Uterine smooth muscle cell (primary cell): Measurements from ENCODE around the gene RBBP4. TPM values are rescaled to one million over a fixed set of nuclear protein-coding genes. Genes with fewer than 3 reads are reported as not detected.

Experiments used
- total RNA-seq: library from RNA; depleted of rRNA; stranded (reverse); fragments of >200 nt; gene quantifications from 2 replicates; pipeline ENCODE4 v1.2.3, GENCODE V29; 2014

The RBBP4 gene
- 104 and 105 TPM in 2 replicates for total RNA-seq

DNA sequence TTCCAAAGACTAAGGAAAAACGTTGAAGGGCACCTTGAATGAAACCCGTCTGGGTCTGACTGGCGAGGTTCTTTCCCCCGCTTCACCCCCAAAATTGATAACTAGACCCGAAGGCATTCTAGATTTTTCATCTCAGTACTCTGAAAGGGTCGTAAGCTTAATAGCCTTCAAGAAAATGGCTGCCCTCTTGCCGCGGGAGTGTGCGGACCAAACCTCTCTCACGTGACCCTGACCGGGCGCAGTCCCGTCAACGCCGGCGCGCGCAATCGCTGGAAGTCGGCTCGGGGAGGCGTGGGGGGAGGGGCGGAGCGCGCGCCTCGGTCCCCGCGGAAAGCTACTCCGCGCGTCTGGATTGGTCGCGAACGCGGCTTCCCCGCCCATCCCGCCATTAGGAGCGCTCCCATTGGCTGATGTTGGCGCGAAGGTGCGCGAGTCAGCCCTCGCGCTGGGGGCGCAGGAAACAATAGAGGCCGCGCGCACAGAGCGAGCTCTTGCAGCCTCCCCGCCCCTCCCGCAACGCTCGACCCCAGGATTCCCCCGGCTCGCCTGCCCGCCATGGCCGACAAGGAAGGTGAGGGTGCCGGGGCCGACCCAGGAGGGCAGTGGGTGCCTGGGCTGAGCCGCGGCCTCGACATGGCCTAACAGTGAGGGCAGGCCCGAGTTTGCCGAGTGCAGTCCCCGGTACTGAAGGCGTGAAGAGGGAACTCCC, at the start of gene RBBP4:
TSS of gene RBBP4 (plus strand) at position 457 of the 709 bp plus-strand sequence. CDS start at position 556, 99 bp downstream.

DNA sequence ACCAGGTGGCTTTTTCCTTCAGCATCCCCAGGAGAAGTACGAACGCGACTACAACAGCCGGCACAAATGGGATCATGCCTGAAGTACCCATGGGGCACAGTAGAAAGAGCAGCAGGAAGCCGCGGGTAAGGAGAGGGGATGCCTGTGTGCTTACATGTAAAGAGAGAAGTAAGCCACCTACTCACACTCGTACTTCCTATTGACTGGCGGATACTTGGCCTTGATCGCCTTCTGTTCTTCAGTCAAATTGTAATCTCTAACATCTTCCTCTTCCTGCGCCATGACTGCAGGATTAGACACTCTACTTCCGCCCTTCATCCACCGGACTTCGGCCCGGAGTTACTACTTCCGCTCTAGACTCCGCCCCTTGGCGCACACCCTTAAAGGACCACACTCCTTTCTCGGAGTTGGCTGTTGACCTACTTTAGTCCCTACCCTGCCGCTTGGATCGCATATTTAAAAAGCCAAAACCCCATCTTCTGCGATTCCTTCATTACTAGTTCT, 708 bp upstream of the RBBP4 start, which contains the start of gene ZBTB8OS:
TSS of gene ZBTB8OS (minus strand) at position 303 of the 504 bp plus-strand sequence. CDS start at position 282, 21 bp downstream.

DNA sequence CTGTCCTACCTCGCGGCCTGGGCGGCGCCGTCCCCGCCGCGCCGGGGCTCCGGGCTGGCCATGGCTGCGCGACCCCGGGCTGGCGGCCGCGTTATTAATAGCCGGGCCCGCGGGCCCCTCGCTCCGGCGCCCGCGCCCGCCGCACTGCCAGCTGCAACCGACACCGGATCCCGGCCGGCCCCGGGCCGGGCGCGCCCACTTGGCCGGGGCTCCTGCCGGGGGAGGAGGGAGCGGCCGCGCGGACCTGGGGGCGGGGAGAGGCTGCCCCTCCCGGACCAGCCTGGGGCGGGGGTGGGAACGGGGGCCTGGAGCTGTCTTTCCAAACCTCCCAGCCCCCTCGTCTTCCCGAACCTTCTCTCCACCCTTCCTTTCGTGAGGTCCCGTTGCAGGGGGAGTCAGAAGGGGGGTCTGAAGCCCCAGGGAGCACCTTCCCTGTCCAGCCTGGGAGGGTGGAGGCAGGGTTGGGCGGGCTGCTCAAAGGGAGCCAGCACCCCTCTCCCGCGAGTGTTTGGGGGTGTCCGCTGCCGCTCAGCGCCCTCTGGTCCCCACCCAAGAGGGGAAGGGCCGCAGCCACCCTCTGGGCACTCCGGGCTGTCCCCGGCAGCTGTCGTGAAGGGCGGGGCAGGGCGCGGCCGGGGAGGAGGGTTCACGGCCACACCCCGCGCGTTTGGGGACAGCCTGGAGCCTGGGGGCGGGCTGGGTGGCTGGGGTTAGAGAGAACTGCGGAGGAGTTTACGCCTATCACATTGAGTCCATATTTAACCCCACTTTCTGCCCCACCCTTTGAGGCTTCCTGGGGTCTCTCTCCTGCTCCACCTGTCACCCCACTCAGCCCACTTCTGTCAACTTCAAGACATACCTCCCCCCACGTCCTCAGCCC, 51.8 kb downstream of the RBBP4 start, which contains the start of gene SYNC:
TSS of gene SYNC (minus strand) at position 172 of the 880 bp plus-strand sequence. CDS start at position 62, 110 bp downstream.

Other genes starting within 250 kb of the RBBP4 start
- under 0.01 TPM in 1 of 2 replicates, not detected in the other for gene ZBTB8B, start 186.1 kb upstream of the RBBP4 start, total RNA-seq
- gene ZBTB8A, start 111.8 kb upstream of the RBBP4 start, total RNA-seq, result 6.8 and 9.1 TPM in 2 replicates
- 29.8 and 31.7 TPM in 2 replicates for gene ZBTB8OS, start 658 bp upstream of the RBBP4 start, total RNA-seq
- 44.3 and 74.7 TPM in 2 replicates for gene SYNC, start 51.6 kb downstream of the RBBP4 start, total RNA-seq
- gene YARS1, start 166.2 kb downstream of the RBBP4 start, total RNA-seq, result 234 and 277 TPM in 2 replicates
- gene S100PBP, start 166.4 kb downstream of the RBBP4 start, total RNA-seq, result 70.5 and 74.5 TPM in 2 replicates
- gene FNDC5, start 219.7 kb downstream of the RBBP4 start, total RNA-seq, result 0.22 and 1.9 TPM in 2 replicates
- not detected in 2 replicates for gene HPCA, start 235.3 kb downstream of the RBBP4 start, total RNA-seq